IPS DF 6.9 (cell line): ENCODE measurements around the gene PSD.

ENCODE experiments used
- DNase-seq: peaks from one replicate; pipeline ENCODE4 v3.0.0-alpha.2; 2013; ENCODE audit warnings: low read depth, low spot score
- H3K27ac ChIP-seq: one replicate; pipeline ENCODE4 v1.5.1; 2013; ENCODE audit warnings: low read length, control low read depth
- H3K27me3 ChIP-seq: 2 replicates; pipeline ENCODE4 v1.6.1; 2013; ENCODE audit warnings: mild to moderate bottlenecking, low read length; ENCODE audit not compliant: control insufficient read depth, insufficient read depth
- H3K36me3 ChIP-seq: 2 replicates; pipeline ENCODE4 v1.6.1; 2013; ENCODE audit warnings: low read length; ENCODE audit not compliant: control insufficient read depth, insufficient read depth
- H3K4me1 ChIP-seq: 2 replicates; pipeline ENCODE4 v1.6.1; 2013; ENCODE audit warnings: low read length; ENCODE audit not compliant: control insufficient read depth, insufficient read depth
- H3K4me3 ChIP-seq: 2 replicates; pipeline ENCODE4 v1.5.1; 2013; ENCODE audit warnings: mild to moderate bottlenecking, low read length
- H3K9me3 ChIP-seq: 2 replicates; pipeline ENCODE4 v1.6.1; 2013; ENCODE audit warnings: low read length, inconsistent platforms; ENCODE audit not compliant: control insufficient read depth, insufficient read depth
- WGBS: extraction: QIAGEN DNeasy Blood & Tissue Kit; methylation state at CpG from one replicate; pipeline ENCODE4 v1.1.7; 2013; ENCODE audit warnings: mixed read lengths, missing lambda C conversion rate; ENCODE audit not compliant: insufficient read length, insufficient coverage; 5-methylcytosine and 5-hydroxymethylcytosine counted together

The PSD gene

DNA sequence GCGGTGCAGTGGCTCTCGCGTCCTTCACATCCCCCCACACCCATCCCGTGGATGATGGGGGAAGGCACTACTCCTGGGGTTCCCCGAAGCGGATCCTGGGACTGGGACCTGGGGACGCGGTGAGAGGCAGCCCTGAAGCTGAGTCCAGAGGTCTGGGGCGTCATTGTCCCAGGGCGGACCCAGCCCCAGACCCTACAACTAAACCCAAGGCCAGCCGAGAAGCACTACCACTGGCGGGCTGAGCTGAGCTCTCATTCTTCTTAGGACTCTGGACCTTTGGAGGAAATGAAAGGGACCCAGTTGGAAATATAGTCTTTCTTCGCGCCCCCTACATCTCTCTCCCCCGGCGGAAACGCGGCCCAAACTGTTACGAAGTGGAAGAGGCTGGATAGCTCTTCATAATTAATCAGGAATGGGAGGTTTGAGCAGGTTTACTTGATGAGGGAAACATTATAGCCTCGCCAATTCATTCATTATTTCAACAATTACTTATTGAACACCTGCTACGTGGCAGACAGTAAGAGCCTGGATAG, 1.7 kb upstream of the PSD start:
- Histone ChIP-seq H3K27ac (no peak overlapping the region), H3K27me3 (no peaks in the 10 kb centered on the region), H3K4me1 (peaks cover 7% of the 10 kb centered on the region), H3K9me3 (no peaks in the 10 kb centered on the region), H3K36me3 (peaks cover 5% of the 10 kb centered on the region), H3K4me3 (peak overlapping the region; percentile 90; the same call in 1 of the 2 replicates)
- no CpG with 5 or more reads among the region's 21 CpGs for WGBS
- no peak for DNase-seq

DNA sequence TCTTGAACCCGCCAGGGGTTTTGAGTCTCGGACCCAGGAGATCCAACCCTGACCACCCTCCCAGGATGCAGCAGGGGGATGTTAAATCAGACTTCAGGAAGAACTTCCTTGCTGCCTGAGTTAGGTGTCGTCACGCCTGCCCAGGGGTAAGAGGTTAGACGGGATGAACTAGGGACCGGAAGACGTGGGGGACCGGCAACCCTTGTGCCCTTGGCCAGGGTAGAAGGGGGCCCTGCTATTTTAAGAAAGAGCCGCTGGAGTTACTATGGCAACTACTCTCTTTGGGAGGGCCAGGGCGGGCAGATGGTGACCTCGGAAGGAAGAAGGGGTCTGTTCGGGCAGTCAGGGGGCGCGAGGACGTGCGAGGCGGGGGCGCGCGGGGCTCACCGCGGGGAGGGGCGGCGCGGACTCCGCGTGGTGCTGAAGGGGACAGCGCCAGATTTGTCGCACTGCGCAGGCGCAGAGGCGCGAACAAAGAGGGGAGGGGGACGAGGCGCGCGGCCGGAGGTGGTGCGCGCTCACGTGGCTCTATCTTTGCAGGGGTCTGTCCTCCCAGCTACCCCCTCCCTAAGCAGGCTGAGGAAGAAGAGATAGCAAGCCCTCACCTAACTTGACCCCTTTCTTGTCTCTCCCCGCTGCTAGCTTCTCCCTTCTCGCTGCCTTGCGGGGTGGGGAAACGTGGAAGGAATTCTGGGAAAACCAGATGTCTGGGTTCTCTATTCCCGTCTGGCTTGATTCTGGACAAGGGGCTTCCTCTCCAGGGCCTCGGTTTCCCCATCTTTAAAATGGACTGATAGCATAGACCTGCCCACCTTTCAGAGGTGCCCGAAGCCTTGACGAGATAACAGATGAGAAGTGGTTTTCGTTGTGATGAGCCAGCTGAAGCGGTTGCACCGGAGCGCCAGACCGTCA, 940 bp upstream of the PSD start:
- Histone ChIP-seq H3K4me1 (peaks cover 7% of the 10 kb centered on the region), H3K36me3 (peaks cover 5% of the 10 kb centered on the region), H3K27me3 (no peaks in the 10 kb centered on the region), H3K4me3 (peak overlapping the region; percentile 90; the same call in 1 of the 2 replicates), H3K27ac (no peak overlapping the region), H3K9me3 (no peaks in the 10 kb centered on the region)
- WGBS = no CpG with 5 or more reads among the region's 54 CpGs
- no peak for DNase-seq

DNA sequence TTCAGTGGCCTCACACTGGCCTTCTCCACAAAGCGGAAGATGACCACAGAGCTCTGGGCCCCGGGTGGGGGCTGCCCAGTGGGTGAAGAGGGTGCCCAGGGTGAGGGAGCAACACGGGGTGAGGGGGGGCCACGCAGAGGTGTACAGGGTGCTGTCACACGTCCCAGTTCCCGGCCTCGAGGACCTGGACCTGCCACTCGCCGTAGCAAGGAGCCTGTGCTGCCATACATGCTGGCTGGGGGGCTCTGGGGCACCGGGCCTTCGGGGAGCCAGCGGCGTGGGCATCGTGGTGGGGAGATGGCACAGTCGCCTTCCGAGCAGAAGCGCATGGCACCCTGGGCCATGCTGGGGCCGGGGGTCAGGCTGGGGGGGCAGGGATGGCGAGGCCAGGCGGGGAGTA, 1.9 kb downstream of the PSD start:
- Histone ChIP-seq H3K27me3 (no peaks in the 10 kb centered on the region), H3K4me1 (peaks cover 4% of the 10 kb centered on the region), H3K9me3 (no peaks in the 10 kb centered on the region), H3K36me3 (no peaks in the 10 kb centered on the region; the same call in 1 of the 2 replicates), H3K4me3 (no peak overlapping the region), H3K27ac (no peak overlapping the region)
- no CpG with 5 or more reads among the region's 20 CpGs for WGBS
- DNase-seq = no peak

DNA sequence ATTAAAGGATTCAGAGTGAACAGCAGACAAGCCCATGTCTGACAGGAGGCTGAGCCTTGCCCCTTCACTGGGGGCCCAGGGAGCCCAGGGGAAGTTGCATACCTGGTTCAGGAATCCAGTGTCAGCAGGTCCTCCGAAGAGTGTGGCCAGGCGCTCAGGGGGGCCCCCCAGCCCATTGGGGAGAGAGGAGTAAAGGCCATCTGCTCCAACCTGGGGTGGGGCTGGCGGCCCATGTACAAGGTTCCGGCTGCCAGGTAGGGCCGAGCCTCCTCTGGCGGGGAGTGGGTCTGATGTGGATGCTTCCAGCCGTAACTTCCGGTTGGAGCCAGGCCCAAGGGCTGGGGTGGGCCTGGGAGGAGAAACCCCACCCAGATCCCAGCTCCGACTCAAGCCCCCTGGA, 2.3 kb downstream of the PSD start:
- H3K4me1 ChIP-seq = peaks cover 4% of the 10 kb centered on the region
- DNase-seq = no peak
- no peaks in the 10 kb centered on the region for H3K36me3 ChIP-seq
- H3K9me3 ChIP-seq = no peaks in the 10 kb centered on the region
- no peaks in the 10 kb centered on the region; the same call in 1 of the 2 replicates for H3K27me3 ChIP-seq
- H3K4me3 ChIP-seq = no peak overlapping the region
- no CpG with 5 or more reads among the region's 9 CpGs for WGBS
- H3K27ac ChIP-seq = no peak overlapping the region

DNA sequence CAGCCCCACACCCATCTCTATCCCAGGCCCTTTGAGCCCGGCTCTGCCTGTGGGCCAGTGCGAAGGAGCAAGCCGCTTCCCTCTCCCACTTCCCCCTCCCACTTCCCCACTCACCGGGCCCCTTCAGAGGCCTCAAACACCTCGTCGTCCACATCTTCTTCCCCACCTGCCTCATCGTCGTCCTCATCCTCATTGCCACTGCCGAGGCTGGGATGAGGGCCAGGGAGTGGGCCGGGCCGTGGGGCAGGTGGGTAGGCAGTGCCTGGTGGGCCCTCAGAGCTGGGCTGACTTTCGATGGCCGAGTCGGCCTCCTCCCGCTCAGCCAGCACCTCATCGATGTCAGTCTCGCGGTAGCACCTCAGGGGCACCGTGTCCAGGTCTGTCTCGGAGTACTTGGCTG, 3.8 kb downstream of the PSD start:
- Histone ChIP-seq H3K27ac (no peak overlapping the region), H3K4me3 (no peak overlapping the region), H3K27me3 (peaks cover 6% of the 10 kb centered on the region), H3K9me3 (no peaks in the 10 kb centered on the region), H3K36me3 (no peaks in the 10 kb centered on the region), H3K4me1 (peaks cover 5% of the 10 kb centered on the region)
- no CpG with 5 or more reads among the region's 20 CpGs for WGBS
- no peak for DNase-seq

DNA sequence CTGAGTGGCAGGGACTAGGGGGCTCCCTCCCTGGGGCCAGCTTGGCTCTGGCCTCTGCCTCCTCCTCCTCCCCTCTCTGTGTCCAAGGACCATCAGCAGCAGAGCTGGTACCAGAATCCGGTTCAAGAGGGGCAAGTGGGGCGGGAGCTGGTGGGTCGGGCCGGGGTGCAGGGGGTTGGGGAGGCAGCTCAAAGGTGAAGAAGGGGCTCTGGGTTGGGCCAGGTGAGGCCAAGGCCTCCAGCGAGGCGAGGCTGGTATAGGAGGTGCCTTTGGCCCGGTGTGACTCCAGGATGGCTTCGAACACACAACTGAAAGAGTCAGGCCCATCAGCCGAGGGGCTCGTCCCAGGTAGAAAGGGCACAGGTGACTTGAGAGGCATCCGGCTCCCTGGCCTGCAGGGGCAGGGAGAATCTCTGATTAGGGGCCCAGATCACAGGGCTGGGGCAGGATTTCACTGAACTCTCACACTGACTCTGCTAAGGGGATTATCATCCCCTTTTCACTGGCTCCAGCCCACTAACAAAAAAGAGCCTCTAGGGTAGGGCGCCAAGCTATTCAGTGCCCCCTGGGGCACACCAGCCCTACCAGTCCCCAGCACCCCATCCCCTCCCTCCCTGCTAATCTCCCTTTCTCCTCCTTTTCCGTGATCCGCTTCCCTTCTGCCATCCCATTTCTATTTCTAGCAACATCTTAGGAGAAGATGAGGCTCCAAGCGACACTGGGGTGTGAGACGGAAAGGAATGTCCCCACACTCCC, 4.6 kb downstream of the PSD start:
- H3K4me1 ChIP-seq = peaks cover 8% of the 10 kb centered on the region

DNA sequence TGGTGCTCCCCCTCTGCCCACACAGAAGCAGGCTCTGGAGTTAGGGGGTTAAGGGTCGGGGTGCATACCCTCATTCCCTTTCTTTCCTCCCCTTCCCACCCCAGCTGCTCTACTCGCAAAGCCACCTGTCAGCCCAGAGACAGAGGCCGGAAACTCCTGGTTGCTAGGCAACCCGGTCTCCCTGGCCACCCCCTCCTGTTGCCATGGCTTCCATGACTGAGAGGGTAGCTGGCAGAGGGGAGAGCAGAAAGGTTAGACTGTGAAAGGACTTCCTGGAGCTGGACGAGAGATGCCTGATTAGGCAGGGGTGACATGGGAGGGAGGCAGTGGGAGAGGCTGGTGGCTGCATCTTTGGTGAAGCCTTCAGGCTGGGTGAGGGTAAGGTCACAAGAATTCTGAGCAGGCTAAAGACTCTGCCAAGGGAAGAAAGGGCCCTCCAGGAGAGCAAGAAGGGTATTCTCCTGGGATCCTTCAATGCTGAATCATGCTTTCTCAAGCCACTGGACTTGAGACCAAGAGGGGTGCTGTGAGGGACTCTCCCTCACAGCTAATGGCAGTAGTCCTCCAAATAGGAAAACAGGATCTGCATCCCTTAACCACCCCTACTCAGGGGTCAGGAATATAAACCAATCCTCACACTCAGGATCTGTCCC, 5.4 kb downstream of the PSD start:
- Histone ChIP-seq H3K4me3 (no peak overlapping the region), H3K27ac (no peak overlapping the region), H3K36me3 (no peaks in the 10 kb centered on the region), H3K9me3 (no peaks in the 10 kb centered on the region), H3K27me3 (peaks cover 14% of the 10 kb centered on the region), H3K4me1 (peaks cover 5% of the 10 kb centered on the region; the same call in 1 of the 2 replicates)
- DNase-seq = no peak
- no CpG with 5 or more reads among the region's 5 CpGs for WGBS

More for the DNA sequence above, 4.6 kb downstream of the PSD start:
- WGBS = no CpG with 5 or more reads among the region's 16 CpGs
- no peaks in the 10 kb centered on the region for H3K9me3 ChIP-seq
- H3K27me3 ChIP-seq = peaks cover 12% of the 10 kb centered on the region
- H3K27ac ChIP-seq = no peak overlapping the region
- no peaks in the 10 kb centered on the region for H3K36me3 ChIP-seq
- DNase-seq = no peak
- H3K4me3 ChIP-seq = no peak overlapping the region

DNA sequence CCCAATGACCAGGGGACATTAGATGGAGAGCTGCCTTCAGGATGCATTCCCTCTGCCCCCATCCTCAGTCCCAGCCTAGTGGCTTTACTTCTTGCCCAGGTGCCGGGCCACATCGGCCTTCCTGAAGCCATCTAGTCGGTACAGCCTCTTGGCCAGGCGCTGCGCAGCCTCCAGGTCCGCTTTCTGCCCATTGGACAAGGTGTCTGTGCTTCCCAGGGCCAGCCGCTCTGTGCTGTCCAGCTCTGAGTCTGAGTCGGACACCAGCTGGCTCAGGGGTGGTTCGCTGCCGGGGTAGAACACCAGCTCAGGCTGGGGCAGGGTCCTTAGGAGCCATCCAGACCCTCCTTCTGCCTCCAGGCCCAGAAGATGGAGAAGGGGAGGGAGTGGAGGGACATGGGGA, 6.3 kb downstream of the PSD start:
- H3K4me3 ChIP-seq = no peak overlapping the region
- no peaks in the 10 kb centered on the region for H3K9me3 ChIP-seq
- no CpG with 5 or more reads among the region's 10 CpGs for WGBS
- no peak overlapping the region for H3K27ac ChIP-seq
- H3K27me3 ChIP-seq = peaks cover 16% of the 10 kb centered on the region
- peaks cover 6% of the 10 kb centered on the region; the same call in 1 of the 2 replicates for H3K4me1 ChIP-seq
- H3K36me3 ChIP-seq = no peaks in the 10 kb centered on the region
- DNase-seq = no peak

DNA sequence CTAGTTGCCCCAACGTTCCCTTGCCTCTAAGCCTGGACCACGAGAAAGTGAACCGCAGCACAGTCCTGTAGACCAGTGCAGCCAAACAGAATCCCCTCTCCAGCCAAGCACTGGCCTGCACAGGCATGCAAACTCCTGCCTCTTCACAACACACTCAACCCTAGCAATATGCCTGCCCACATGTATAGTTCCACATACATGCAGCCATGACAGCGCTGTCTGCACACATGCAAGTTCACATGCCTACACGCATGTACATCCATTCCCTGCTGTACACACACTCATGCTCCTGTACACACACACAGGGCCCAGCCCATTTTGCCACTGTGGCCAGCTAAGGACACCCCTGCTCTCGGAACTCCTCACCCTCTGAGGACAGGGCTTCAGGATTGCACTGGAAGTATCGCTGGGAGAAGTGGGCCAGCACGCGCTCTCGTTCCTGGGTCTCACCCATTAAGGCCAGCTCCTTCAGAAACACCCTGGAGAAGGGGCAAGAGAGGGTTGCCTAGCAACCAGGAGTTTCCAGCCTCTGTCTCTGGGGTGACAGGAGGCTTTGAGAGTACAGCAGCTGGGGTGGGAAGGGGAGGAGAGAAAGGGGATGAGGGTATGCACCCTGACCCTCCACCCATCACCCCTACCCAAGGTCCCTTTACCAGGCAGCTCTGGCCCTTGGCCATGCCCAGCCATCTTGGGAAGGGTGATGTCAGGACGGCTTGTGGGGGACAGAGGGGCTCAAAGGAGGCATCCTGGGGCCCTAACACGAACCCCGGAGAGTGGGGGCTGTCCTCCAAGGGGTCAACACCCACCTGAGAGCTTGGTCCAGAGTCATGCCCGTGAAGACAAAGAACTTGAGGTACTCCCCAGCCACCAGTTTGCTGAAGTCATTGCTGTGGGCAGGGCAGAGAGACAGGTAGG, 7.0 kb downstream of the PSD start:
- DNase-seq = no peak
- Histone ChIP-seq H3K27me3 (peaks cover 16% of the 10 kb centered on the region), H3K36me3 (no peaks in the 10 kb centered on the region), H3K4me3 (no peak overlapping the region), H3K9me3 (no peaks in the 10 kb centered on the region), H3K27ac (no peak overlapping the region), H3K4me1 (peaks cover 6% of the 10 kb centered on the region; the same call in 1 of the 2 replicates)
- no CpG with 5 or more reads among the region's 14 CpGs for WGBS
